Lower leg skin (tissue), 3 donors: ENCODE measurements around the gene TRPC4AP.

Experiments
- CTCF ChIP-seq, 3 donors: fragments of 450-650 bp; IDR thresholded peaks; one replicate each; pipeline ENCODE4 v1.5.1; 2016; ENCODE audit warnings: antibody characterized with exemption in 3 of 3, mild to moderate bottlenecking in 3 of 3, moderate library complexity in 2 of 3
- POLR2A ChIP-seq, 2 donors: fragments of 450-650 bp; IDR thresholded peaks; one replicate each; pipeline ENCODE4 v1.6.1; 2016 to 2017; ENCODE audit warnings: antibody characterized with exemption in 2 of 2, mild to moderate bottlenecking in 1 of 2, moderate library complexity in 1 of 2

GRCh38 chr20:34987288-34988190 is 105.1 kb downstream of the TRPC4AP start:
- TF ChIP-seq CTCF (IDR thresholded peaks at IDR 0.05), result no peak
- no peak for TF ChIP-seq POLR2A (IDR thresholded peaks at IDR 0.05)
